ENCODE results near the gene USP6NL. TPM values are rescaled to one million over a fixed set of nuclear protein-coding genes. Genes with fewer than 3 reads are reported as not detected.

Gene USP6NL
- polyA plus RNA-seq, 1 of the 3 experiments (the other 2 are of a cell fraction): 8.9 TPM

DNA sequence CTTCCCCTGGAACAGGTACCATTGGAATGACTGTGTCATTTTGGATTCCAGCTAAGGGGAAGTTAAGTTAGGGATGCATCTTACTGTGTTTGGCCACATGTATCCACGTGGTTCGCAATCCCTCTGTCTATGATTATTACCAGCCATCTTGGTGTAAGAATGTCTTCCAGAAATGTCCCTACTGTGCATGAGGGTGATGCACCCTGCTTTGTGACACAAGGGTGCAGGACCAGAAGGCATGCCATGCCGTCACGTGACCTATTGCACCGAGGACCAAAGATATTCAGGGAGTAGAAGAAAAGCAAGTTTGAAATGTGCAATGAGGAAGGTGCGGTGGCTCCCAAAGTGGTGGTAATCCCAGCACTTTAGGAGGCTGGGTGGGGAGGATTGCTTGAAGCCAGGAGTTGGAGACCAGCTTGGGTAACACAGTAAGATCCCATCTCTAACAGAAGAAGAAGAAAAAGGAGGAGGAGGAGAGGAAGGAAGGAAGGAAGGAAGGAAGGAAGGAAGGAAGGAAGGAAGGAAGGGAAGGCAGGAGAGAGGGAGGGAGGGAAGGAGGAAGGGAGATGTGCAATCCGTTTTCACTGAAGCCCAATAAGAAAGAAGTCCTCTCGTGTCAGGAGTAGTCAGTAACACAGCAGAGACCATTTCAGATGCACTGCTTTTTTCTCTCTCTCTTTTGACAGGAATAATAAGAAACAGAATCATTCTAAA lies 42.5 kb upstream of the USP6NL start:
- Histone ChIP-seq H2AFZ (ENCODE audit: low read depth) (no peak overlapping the region), H3K27me3 (ENCODE audit: insufficient read depth) (no peaks in the 10 kb centered on the region), H3K79me2 (ENCODE audit: insufficient read depth) (no peaks in the 10 kb centered on the region), H3K9ac (no peak overlapping the region), H3F3A (replicated peaks; ENCODE audit: insufficient read depth) (peaks cover 7% of the 10 kb centered on the region), H3K9me2 (no peaks in the 10 kb centered on the region), H4K20me1 (ENCODE audit: insufficient read depth) (no peaks in the 10 kb centered on the region), H3K4me3 (ENCODE audit: low read depth in 2 of 2, low read length in 1 of 2) (no peak overlapping the region), H3K9me3 (no peaks in the 10 kb centered on the region), H3K4me1 (ENCODE audit: control insufficient read depth in 1 of 2, insufficient read depth in 2 of 2, low read depth in 1 of 2, low read length in 1 of 2) (no peaks in the 10 kb centered on the region), H3K4me2 (no peak overlapping the region), H3K36me3 (replicated peaks in 1 of 2; ENCODE audit: control insufficient read depth in 1 of 2, insufficient read depth in 2 of 2, low read length in 1 of 2) (no peaks in the 10 kb centered on the region), H3K27ac (ENCODE audit: low read depth in 2 of 2, low read length in 1 of 2) (no peak overlapping the region)
- TF ChIP-seq GATA2 (CRISPR knock-in tag; IDR thresholded peaks at IDR 0.05) (no peak), RCOR1 (IDR thresholded peaks at IDR 0.05; ENCODE audit: low read length) (no peak), RXRA (IDR thresholded peaks at IDR 0.05; ENCODE audit: borderline replicate concordance, low read depth) (no peak)
- TF ChIP-seq, protein P1, sequence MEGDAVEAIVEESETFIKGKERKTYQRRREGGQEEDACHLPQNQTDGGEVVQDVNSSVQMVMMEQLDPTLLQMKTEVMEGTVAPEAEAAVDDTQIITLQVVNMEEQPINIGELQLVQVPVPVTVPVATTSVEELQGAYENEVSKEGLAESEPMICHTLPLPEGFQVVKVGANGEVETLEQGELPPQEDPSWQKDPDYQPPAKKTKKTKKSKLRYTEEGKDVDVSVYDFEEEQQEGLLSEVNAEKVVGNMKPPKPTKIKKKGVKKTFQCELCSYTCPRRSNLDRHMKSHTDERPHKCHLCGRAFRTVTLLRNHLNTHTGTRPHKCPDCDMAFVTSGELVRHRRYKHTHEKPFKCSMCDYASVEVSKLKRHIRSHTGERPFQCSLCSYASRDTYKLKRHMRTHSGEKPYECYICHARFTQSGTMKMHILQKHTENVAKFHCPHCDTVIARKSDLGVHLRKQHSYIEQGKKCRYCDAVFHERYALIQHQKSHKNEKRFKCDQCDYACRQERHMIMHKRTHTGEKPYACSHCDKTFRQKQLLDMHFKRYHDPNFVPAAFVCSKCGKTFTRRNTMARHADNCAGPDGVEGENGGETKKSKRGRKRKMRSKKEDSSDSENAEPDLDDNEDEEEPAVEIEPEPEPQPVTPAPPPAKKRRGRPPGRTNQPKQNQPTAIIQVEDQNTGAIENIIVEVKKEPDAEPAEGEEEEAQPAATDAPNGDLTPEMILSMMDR (IDR thresholded peaks at IDR 0.05): no peak
- POLR2A ChIA-PET: no interaction called here
- DNase-seq: no peak
- 64% methylated on average over 8 of the region's 8 CpGs for WGBS (ENCODE audit: low lambda C conversion rate)
- CTCF ChIA-PET: interaction anchor here (0.7 to 1.4 kb wide), 2 partner anchors 26 to 280 kb away, joined by 3 read pairs; no protein-coding TSS in a partner anchor

DNA sequence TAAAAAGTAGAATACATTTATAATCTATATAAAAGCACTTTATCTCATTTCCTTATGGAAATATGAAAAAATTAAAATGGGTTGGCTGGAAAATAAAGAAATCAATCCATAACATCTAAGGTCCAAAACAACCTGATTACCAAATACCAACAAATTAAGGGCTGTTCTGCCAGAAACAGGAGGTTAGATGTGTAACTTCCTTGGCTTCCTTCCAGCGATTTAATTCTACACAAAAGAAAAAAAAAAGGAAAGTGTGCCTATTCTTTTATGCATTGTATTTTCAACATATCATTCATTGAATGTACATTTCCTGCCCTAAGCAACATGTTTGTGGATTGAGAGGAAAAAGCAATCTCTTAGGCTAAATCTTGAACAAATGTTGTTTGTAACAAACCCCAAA lies 36.2 kb upstream of the USP6NL start:
- DNase-seq: no peak
- Histone ChIP-seq H3K4me2 (no peak overlapping the region), H2AFZ (ENCODE audit: low read depth) (no peak overlapping the region), H3K36me3 (replicated peaks in 1 of 2; ENCODE audit: control insufficient read depth in 1 of 2, insufficient read depth in 2 of 2, low read length in 1 of 2) (no peaks in the 10 kb centered on the region), H4K20me1 (ENCODE audit: insufficient read depth) (no peaks in the 10 kb centered on the region), H3K9me2 (no peaks in the 10 kb centered on the region), H3F3A (replicated peaks; ENCODE audit: insufficient read depth) (no peaks in the 10 kb centered on the region), H3K4me3 (ENCODE audit: low read depth in 2 of 2, low read length in 1 of 2) (no peak overlapping the region), H3K9ac (no peak overlapping the region), H3K9me3 (no peaks in the 10 kb centered on the region), H3K27ac (ENCODE audit: low read depth in 2 of 2, low read length in 1 of 2) (no peak overlapping the region), H3K79me2 (ENCODE audit: insufficient read depth) (no peaks in the 10 kb centered on the region), H3K27me3 (ENCODE audit: insufficient read depth) (no peaks in the 10 kb centered on the region), H3K4me1 (ENCODE audit: control insufficient read depth in 1 of 2, insufficient read depth in 2 of 2, low read depth in 1 of 2, low read length in 1 of 2) (no peaks in the 10 kb centered on the region)
- TF ChIP-seq TEAD4 (IDR thresholded peaks at IDR 0.05; ENCODE audit: borderline replicate concordance, insufficient read depth) (no peak), FOSL2 (IDR thresholded peaks at IDR 0.05; ENCODE audit: borderline replicate concordance, low read depth) (no peak), GABPA (IDR thresholded peaks at IDR 0.05; ENCODE audit: low read depth) (no peak), MXI1 (IDR thresholded peaks at IDR 0.05; ENCODE audit: low read depth, low read length) (no peak), NRF1 (IDR thresholded peaks at IDR 0.05; ENCODE audit: low read depth, low read length) (no peak), POLR2AphosphoS5 (IDR thresholded peaks at IDR 0.05; ENCODE audit: low read depth, low read length) (no peak), FOXM1 (IDR thresholded peaks at IDR 0.05; ENCODE audit: low read depth) (no peak), RCOR1 (IDR thresholded peaks at IDR 0.05; ENCODE audit: low read length) (no peak), SMC3 (IDR thresholded peaks at IDR 0.05; ENCODE audit: low read depth, low read length) (no peak), EZH2phosphoT487 (IDR thresholded peaks at IDR 0.05; ENCODE audit: borderline replicate concordance, low read depth) (no peak), NFIC (IDR thresholded peaks at IDR 0.05; ENCODE audit: borderline replicate concordance) (no peak), TAF1 (IDR thresholded peaks at IDR 0.05; ENCODE audit: borderline replicate concordance, low read depth, low read length) (no peak)
- TF ChIP-seq, protein P2, sequence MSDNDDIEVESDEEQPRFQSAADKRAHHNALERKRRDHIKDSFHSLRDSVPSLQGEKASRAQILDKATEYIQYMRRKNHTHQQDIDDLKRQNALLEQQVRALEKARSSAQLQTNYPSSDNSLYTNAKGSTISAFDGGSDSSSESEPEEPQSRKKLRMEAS (IDR thresholded peaks at IDR 0.05; ENCODE audit: low read depth): no peak
- TF ChIP-seq, protein P3, sequence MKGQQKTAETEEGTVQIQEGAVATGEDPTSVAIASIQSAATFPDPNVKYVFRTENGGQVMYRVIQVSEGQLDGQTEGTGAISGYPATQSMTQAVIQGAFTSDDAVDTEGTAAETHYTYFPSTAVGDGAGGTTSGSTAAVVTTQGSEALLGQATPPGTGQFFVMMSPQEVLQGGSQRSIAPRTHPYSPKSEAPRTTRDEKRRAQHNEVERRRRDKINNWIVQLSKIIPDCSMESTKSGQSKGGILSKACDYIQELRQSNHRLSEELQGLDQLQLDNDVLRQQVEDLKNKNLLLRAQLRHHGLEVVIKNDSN (IDR thresholded peaks at IDR 0.05; ENCODE audit: borderline replicate concordance, low read depth): no peak
- TF ChIP-seq, protein P4, sequence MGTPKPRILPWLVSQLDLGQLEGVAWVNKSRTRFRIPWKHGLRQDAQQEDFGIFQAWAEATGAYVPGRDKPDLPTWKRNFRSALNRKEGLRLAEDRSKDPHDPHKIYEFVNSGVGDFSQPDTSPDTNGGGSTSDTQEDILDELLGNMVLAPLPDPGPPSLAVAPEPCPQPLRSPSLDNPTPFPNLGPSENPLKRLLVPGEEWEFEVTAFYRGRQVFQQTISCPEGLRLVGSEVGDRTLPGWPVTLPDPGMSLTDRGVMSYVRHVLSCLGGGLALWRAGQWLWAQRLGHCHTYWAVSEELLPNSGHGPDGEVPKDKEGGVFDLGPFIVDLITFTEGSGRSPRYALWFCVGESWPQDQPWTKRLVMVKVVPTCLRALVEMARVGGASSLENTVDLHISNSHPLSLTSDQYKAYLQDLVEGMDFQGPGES (IDR thresholded peaks at IDR 0.05; ENCODE audit: low read depth, low read length): no peak
- CTCF ChIA-PET: no interaction called here
- WGBS (ENCODE audit: low lambda C conversion rate): 8% methylated on average over 1 of the region's 1 CpG
- POLR2A ChIA-PET: no interaction called here
